Right lobe of liver (tissue), 6 donors: ENCODE data around the gene PALM3. TPM values are rescaled to one million over a fixed set of nuclear protein-coding genes. Genes with fewer than 3 reads are reported as not detected.
A peak's percentile ranks its signal among the peaks of the same experiment; 100 is the strongest.
"Not testable (repeated sequence)": the region's sequence is repeated elsewhere in the genome, so short reads cannot be mapped to it uniquely, and the experiment has no call there.

Experiments used
- ATAC-seq, 4 donors: fragments of 200-7000 bp; cut with Tn5 transposase; one replicate each; pipeline ENCODE4 v1.9.1; 2020; ENCODE audit warnings: mild to moderate bottlenecking in 4 of 4, moderate library complexity in 4 of 4
- DNase-seq, 3 donors: peaks; one replicate each; pipeline ENCODE4 v3.0.0-alpha.2; 2020
- H3K27ac ChIP-seq, 3 donors: fragments of 200-600 bp; one replicate each; pipeline ENCODE4 v1.8.0; 2022
- H3K27me3 ChIP-seq, 2 donors: fragments of 200-600 bp; one replicate each; pipeline ENCODE4 v1.8.0; 2022
- H3K36me3 ChIP-seq, 4 donors: fragments of 200-600 bp; sonication (generic) in 1 of 4; one replicate each; pipeline versions ENCODE4 v1.5.1 to v1.8.0; 2017 to 2022; ENCODE audit warnings: control low read depth in 1 of 4
- H3K4me1 ChIP-seq, 4 donors: fragments of 200-600 bp; sonication (generic) in 1 of 4; one replicate each; pipeline versions ENCODE4 v1.5.1 to v1.8.0; 2017 to 2022; ENCODE audit warnings: control low read depth in 1 of 4
- H3K4me3 ChIP-seq, 3 donors: fragments of 200-600 bp; one replicate each; pipeline ENCODE4 v1.8.0; 2022
- H3K9me3 ChIP-seq, 4 donors: fragments of 200-600 bp; sonication (generic) in 1 of 4; one replicate each; pipeline versions ENCODE4 v1.5.1 to v1.8.0; 2017 to 2022; ENCODE audit warnings: control low read depth in 1 of 4
- POLR2A ChIP-seq: fragments of 450-650 bp; IDR thresholded peaks from one replicate; pipeline ENCODE4 v1.6.1; 2017; ENCODE audit warnings: antibody characterized with exemption, mild to moderate bottlenecking
- WGBS: methylation state at CpG from one replicate; pipeline ENCODE4 v1.1.6; 2018; ENCODE audit warnings: low coverage, low lambda C conversion rate; ENCODE audit not compliant: insufficient coverage; ENCODE audit errors: missing lambda C conversion rate; 5-methylcytosine and 5-hydroxymethylcytosine counted together
- intact Hi-C, 2 donors: fragments of 100-400 bp; cut with DNase I; formaldehyde crosslinking; loops; one replicate each; pipeline versions ENCODE4 v1.11.2 to v1.14.1; 2022
- total RNA-seq, 6 experiments: library from RNA; depleted of rRNA in 2 of 6; stranded (reverse); fragments of >200 nt in 2 of 6; fragmentation: NEBNext Ultra II Directional in 3 of 6; extraction: Animal tissue kit (Norgen Biotek cat#: 25700) in 3 of 6; gene quantifications; one replicate each; pipeline versions ENCODE4 v1.1.0 to v1.2.4, GENCODE V29; 2016 to 2023
- TF ChIP-seq, protein P1 (sequence below), 4 donors: fragments of 200-600 bp in 3 of 4; fragments of 450-650 bp in 1 of 4; IDR thresholded peaks; one replicate each; pipeline versions ENCODE4 v1.5.1 to v1.8.0; 2016 to 2022; ENCODE audit warnings: antibody characterized with exemption in 4 of 4, mild to moderate bottlenecking in 2 of 4
- donor health status: DM: no; HTN: yes; CAD: no.
- donor health status: DM: no; HTN: no; CAD: no.
- donor health status: DM: no; HTN: no; CAD: no.
- donor health status: DM: no; HTN: yes; CAD: no.
- donor health status: DM: no; HTN: yes; CAD: no.

PALM3 gene
- total RNA-seq, 6 experiments from 2014 or later: 5.3 to 33.9 (median 17.0) TPM

DNA sequence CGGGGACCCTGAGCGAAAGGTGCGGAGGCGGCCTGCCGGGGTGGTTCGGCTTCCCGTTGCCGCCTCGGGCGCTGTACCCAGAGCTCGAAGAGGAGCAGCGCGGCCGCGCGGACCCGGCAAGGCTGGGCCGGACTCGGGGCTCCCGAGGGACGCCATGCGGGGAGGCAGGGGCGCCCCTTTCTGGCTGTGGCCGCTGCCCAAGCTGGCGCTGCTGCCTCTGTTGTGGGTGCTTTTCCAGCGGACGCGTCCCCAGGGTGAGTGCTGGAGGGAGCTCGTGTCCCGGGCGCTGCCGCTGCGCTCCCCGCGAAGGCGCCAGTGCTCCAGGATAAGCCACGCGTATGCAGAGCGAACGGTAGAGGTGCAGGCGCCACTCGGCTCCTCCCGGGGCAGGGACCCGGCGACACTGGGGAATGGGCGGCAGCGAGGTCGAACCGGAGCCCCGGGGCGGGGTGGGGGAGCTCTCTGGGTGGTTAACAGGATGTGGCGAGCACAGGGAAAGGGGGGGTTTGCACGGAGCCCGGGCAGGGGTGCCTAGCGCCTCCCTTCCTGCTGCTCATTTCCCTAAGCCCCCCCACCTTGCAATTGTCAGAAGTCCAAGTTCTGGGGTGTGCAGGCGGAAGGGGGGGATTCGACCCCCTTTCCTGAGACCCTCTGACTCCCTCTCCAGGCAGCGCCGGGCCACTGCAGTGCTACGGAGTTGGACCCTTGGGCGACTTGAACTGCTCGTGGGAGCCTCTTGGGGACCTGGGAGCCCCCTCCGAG, 30.0 kb downstream of the PALM3 start, which contains the start of gene IL27RA:
TSS of gene IL27RA (plus strand) at position 44 of the 762 bp plus-strand sequence. CDS start at position 155, 111 bp downstream.
- TF ChIP-seq POLR2A: peak; percentile 29
- TF ChIP-seq, protein P1, sequence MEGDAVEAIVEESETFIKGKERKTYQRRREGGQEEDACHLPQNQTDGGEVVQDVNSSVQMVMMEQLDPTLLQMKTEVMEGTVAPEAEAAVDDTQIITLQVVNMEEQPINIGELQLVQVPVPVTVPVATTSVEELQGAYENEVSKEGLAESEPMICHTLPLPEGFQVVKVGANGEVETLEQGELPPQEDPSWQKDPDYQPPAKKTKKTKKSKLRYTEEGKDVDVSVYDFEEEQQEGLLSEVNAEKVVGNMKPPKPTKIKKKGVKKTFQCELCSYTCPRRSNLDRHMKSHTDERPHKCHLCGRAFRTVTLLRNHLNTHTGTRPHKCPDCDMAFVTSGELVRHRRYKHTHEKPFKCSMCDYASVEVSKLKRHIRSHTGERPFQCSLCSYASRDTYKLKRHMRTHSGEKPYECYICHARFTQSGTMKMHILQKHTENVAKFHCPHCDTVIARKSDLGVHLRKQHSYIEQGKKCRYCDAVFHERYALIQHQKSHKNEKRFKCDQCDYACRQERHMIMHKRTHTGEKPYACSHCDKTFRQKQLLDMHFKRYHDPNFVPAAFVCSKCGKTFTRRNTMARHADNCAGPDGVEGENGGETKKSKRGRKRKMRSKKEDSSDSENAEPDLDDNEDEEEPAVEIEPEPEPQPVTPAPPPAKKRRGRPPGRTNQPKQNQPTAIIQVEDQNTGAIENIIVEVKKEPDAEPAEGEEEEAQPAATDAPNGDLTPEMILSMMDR (IDR thresholded peaks at IDR 0.05): peak; percentile 38 to 57 (median 52)
- H3K9me3 ChIP-seq: no peaks in the 10 kb centered on the region
- H3K27me3 ChIP-seq: no peaks in the 10 kb centered on the region
- WGBS: 9% methylated on average over 6 of the region's 63 CpGs
- peak within 1 kb of the TSS in 2 of 3 donors; percentile 51 to 67 for H3K27ac ChIP-seq
- ATAC-seq (peak; percentile 82 to 87 (median 86)), DNase-seq (peak; percentile 63 to 71 (median 63))
- intact Hi-C loops: no loop called here
- H3K4me1 ChIP-seq: peaks cover 0 to 5% (median 0%) of the 10 kb centered on the region in 4 donors
- no peaks in the 10 kb centered on the region for H3K36me3 ChIP-seq
- H3K4me3 ChIP-seq: peak within 1 kb of the TSS; percentile 42 to 66 (median 64)

DNA sequence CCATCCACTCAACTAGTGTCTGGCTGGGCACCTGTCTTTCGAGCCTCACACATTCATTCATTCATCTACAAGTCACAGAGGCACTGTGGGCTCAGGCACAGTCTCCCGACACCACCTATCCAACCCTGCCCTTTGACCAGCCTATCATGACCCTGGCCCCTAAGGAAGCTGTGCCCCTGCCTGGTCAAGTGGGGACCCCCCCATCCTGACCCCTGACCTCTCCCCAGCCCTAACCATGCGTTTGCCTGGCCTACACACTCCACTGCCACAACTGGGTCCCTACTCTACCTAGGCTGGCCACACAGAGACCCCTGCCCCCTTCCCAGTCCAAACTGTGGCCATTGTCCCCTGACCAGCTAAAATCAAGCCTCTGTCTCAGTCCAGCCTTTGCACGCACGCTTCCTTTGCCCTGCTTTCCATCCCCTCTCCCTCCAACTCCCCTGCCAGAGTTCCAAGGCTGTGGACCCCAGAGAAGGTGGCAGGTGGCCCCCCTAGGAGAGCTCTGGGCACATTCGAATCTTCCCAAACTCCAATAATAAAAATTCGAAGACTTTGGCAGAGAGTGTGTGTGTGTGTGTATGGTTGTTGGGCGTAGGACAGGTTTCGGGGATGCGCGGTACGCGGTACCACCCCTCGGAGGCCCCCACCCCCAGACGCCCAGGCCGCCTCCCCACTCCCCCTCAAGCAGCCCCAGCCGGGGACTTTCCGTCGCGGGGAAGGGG, 30.7 kb downstream of the PALM3 start:
- DNase-seq: no peak
- H3K9me3 ChIP-seq: no peaks in the 10 kb centered on the region
- intact Hi-C loops: no loop called here
- peaks cover 0 to 5% (median 0%) of the 10 kb centered on the region in 4 donors for H3K4me1 ChIP-seq
- peak overlapping the region in 2 of 3 donors; percentile 51 to 67 for H3K27ac ChIP-seq
- no peaks in the 10 kb centered on the region for H3K27me3 ChIP-seq
- TF ChIP-seq POLR2A: no peak
- 31% methylated on average over 5 of the region's 20 CpGs for WGBS
- ATAC-seq: no peak
- H3K36me3 ChIP-seq: no peaks in the 10 kb centered on the region
- peak overlapping the region; percentile 42 to 66 (median 64) for H3K4me3 ChIP-seq

DNA sequence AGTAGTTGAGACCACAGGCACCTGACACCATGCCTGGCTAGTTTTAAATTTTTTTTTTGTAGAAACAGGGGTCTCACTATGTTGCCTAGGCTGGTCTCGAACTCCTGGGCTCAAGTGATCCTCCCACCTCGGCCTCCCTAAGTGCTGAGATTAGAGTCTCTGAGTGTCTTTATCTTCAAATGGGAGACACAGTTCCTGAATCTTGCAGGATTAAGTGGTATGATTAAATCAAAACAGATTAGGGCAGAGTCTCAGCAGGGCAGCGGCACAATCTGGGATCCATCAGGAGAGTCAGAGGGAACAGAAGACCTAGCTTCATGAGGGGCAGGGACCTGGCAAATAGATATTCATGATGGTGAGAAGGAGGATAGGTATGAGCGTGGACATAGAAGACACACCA, 33.0 kb downstream of the PALM3 start:
- intact Hi-C loops: no loop called here
- ATAC-seq: no peak
- Histone ChIP-seq H3K9me3 (no peaks in the 10 kb centered on the region), H3K4me1 (peaks cover 0 to 5% (median 0%) of the 10 kb centered on the region in 4 donors), H3K27me3 (no peaks in the 10 kb centered on the region), H3K4me3 (no peak overlapping the region), H3K27ac (no peak overlapping the region), H3K36me3 (no peaks in the 10 kb centered on the region)
- TF ChIP-seq POLR2A: no peak
- TF ChIP-seq, protein P1 (IDR thresholded peaks at IDR 0.05): no peak
- WGBS: 77% methylated on average over 4 of the region's 4 CpGs
- no peak for DNase-seq

DNA sequence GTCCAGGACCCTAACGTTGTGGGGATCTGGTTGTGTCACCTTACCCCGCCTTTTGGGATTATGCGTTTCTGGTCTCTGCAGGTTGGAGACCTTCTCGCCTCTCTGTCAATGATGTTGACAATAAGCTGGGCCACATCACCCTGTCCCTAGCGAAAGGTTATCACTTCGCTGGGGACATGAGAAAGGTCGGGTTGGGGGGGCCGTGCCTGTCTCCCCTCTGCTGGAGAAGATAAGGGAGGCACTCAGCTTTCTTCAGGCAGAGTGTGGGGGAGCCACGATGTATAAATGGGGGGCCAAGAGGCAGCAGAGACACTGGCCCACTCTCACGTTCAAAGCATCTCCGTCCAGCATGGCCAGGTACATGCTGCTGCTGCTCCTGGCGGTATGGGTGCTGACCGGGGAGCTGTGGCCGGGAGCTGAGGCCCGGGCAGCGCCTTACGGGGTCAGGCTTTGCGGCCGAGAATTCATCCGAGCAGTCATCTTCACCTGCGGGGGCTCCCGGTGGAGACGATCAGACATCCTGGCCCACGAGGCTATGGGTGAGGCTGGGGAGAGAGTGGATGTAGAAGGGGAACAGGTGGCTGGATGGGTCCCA, 33.9 kb downstream of the PALM3 start, which contains the start of gene RLN3:
TSS of gene RLN3 (plus strand) at position 293 of the 595 bp plus-strand sequence. CDS start at position 350, 57 bp downstream.
- H3K9me3 ChIP-seq: no peaks in the 10 kb centered on the region
- H3K4me1 ChIP-seq: peaks cover 0 to 10% (median 0%) of the 10 kb centered on the region in 4 donors
- TF ChIP-seq, protein P1 (IDR thresholded peaks at IDR 0.05): no peak
- no peak for TF ChIP-seq POLR2A
- no peak for DNase-seq
- ATAC-seq: no peak
- no peak within 1 kb of the TSS for H3K4me3 ChIP-seq
- WGBS: 37% methylated on average over 12 of the region's 24 CpGs
- no peaks in the 10 kb centered on the region for H3K36me3 ChIP-seq
- H3K27me3 ChIP-seq: no peaks in the 10 kb centered on the region
- intact Hi-C loops: no loop called here
- no peak within 1 kb of the TSS for H3K27ac ChIP-seq

DNA sequence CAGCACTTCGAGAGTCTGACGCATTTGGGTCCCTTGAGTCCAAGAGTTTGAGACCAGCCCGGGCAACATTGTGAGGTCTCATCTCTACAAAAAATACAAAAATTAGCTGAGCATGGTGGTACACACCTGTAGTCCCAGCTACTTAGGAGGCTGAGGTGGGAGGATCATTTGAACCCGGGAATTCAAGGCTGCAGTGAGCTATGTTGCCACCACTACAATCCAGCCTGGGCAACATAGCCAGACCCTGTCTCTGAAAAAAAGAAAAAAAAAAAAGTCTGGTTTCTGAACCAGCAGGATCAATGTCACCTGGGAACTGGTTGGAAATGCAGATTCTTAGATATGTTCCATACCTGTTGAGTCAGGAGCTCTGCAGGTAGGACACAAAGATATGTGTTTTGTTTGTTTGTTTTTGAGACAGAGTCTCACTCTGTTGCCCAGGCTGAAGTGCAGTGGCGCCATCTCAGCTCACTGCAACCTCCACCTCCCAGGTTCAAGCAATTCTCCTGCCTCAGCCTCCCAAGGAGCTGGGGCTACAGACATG, 35.2 kb downstream of the PALM3 start:
- DNase-seq, H3K4me1 ChIP-seq, intact Hi-C loops, H3K27ac ChIP-seq, H3K9me3 ChIP-seq, H3K27me3 ChIP-seq, H3K36me3 ChIP-seq, H3K4me3 ChIP-seq, ATAC-seq: not testable (repeated sequence)
- 84% methylated on average over 4 of the region's 5 CpGs for WGBS
